WTC11 (cell line): ENCODE data around the gene LHX3. TPM values are rescaled to one million over a fixed set of nuclear protein-coding genes. Genes with fewer than 3 reads are reported as not detected.

Experiments
- ATAC-seq: fragments of 200-7000 bp; cut with Tn5 transposase; 2 replicates; pipeline ENCODE4 v1.10.0; 2021; ENCODE audit warnings: mild to moderate bottlenecking, moderate library complexity
- CTCF ChIA-PET: fragments of 300-600 bp; sonication (Branson Sonifier 250); formaldehyde crosslinking; loops from one replicate; lab custom pipeline; 2021; ENCODE audit warnings: antibody characterized with exemption; lab: Charles Lee
- POLR2A ChIA-PET: fragments of 350-600 bp; sonication (Branson Sonifier 250); formaldehyde crosslinking; loops from one replicate; lab custom pipeline; 2021; ENCODE audit warnings: antibody characterized with exemption; lab: Charles Lee
- DNase-seq: peaks from one replicate; pipeline ENCODE4 v3.0.0; 2021; ENCODE audit warnings: low spot score
- H3K27ac Mint-ChIP-seq: 2 replicates; pipeline ENCODE4 v1.8.0; 2021; ENCODE audit warnings: mixed read lengths
- H3K27me3 Mint-ChIP-seq: 2 replicates; pipeline ENCODE4 v1.8.0; 2021; ENCODE audit warnings: low read depth, mild to moderate bottlenecking, moderate library complexity, mixed read lengths
- H3K36me3 Mint-ChIP-seq: 2 replicates; pipeline ENCODE4 v1.8.0; 2021; ENCODE audit warnings: mixed read lengths
- H3K4me1 Mint-ChIP-seq: 2 replicates; pipeline ENCODE4 v1.8.0; 2022; ENCODE audit warnings: mixed read lengths
- H3K4me3 Mint-ChIP-seq: 2 replicates; pipeline ENCODE4 v1.8.0; 2021; ENCODE audit warnings: mild to moderate bottlenecking, moderate library complexity, mixed read lengths
- H3K9me3 Mint-ChIP-seq: 2 replicates; pipeline ENCODE4 v1.8.0; 2021; ENCODE audit warnings: mixed read lengths
- ATF1 ChIP-seq: sonication (generic); formaldehyde crosslinking; IDR thresholded peaks from 2 replicates; pipeline ENCODE4 v1.8.1; 2023; ENCODE audit warnings: mild to moderate bottlenecking, moderate library complexity, missing genetic modification reagents
- ATF3 ChIP-seq: sonication (generic); formaldehyde crosslinking; conservative IDR thresholded peaks from 2 replicates; pipeline ENCODE4 v1.8.1; 2022; ENCODE audit warnings: mild to moderate bottlenecking, missing genetic modification reagents
- CDX4 ChIP-seq: fragments of 250-450 bp; sonication (Bioruptor Pico); IDR thresholded peaks from 2 replicates; pipeline ENCODE4 v1.9.0; 2021; ENCODE audit warnings: moderate library complexity, mild to moderate bottlenecking, inconsistent platforms, borderline replicate concordance
- E2F1 ChIP-seq: sonication (generic); formaldehyde crosslinking; IDR thresholded peaks from 2 replicates; pipeline ENCODE4 v1.8.0; 2022; ENCODE audit warnings: mild to moderate bottlenecking, missing genetic modification reagents
- EMX1 ChIP-seq: fragments of 250-450 bp; sonication (Bioruptor Pico); IDR thresholded peaks from 2 replicates; pipeline ENCODE4 v1.8.0; 2021; ENCODE audit warnings: mild to moderate bottlenecking
- ERG ChIP-seq: fragments of 250-450 bp; sonication (Bioruptor Pico); IDR thresholded peaks from 2 replicates; pipeline ENCODE4 v1.8.0; 2021; ENCODE audit warnings: mild to moderate bottlenecking
- ESRRA ChIP-seq: sonication (generic); formaldehyde crosslinking; IDR thresholded peaks from 2 replicates; pipeline ENCODE4 v1.8.1; 2022; ENCODE audit warnings: mild to moderate bottlenecking, missing genetic modification reagents, borderline replicate concordance
- FOXJ3 ChIP-seq: sonication (generic); formaldehyde crosslinking; IDR thresholded peaks from 2 replicates; pipeline ENCODE4 v1.9.0; 2021; ENCODE audit warnings: missing genetic modification reagents, mild to moderate bottlenecking, borderline replicate concordance
- FOXP1 ChIP-seq: sonication (generic); formaldehyde crosslinking; IDR thresholded peaks from 2 replicates; pipeline ENCODE4 v1.8.0; 2022; ENCODE audit warnings: missing genetic modification reagents, mild to moderate bottlenecking, moderate library complexity, borderline replicate concordance
- GABPB1 ChIP-seq: sonication (generic); formaldehyde crosslinking; IDR thresholded peaks from 2 replicates; pipeline ENCODE4 v1.8.1; 2023; ENCODE audit warnings: mild to moderate bottlenecking, missing genetic modification reagents
- IRF1 ChIP-seq: sonication (generic); formaldehyde crosslinking; IDR thresholded peaks from 2 replicates; pipeline ENCODE4 v1.8.0; 2023; ENCODE audit warnings: missing genetic modification reagents
- MLX ChIP-seq: sonication (generic); formaldehyde crosslinking; IDR thresholded peaks from 2 replicates; pipeline ENCODE4 v1.8.1; 2023; ENCODE audit warnings: mild to moderate bottlenecking, missing genetic modification reagents, moderate library complexity
- MYBL2 ChIP-seq: sonication (generic); formaldehyde crosslinking; IDR thresholded peaks from 2 replicates; pipeline ENCODE4 v1.8.1; 2023; ENCODE audit warnings: mild to moderate bottlenecking, moderate library complexity, missing genetic modification reagents
- NR2C2 ChIP-seq: sonication (generic); formaldehyde crosslinking; IDR thresholded peaks from 2 replicates; pipeline ENCODE4 v1.8.0; 2022; ENCODE audit warnings: mild to moderate bottlenecking, missing genetic modification reagents
- SP1 ChIP-seq: sonication (generic); formaldehyde crosslinking; conservative IDR thresholded peaks from 2 replicates; pipeline ENCODE4 v1.8.1; 2022; ENCODE audit warnings: missing genetic modification reagents
- STAT6 ChIP-seq: sonication (generic); formaldehyde crosslinking; conservative IDR thresholded peaks from 2 replicates; pipeline ENCODE4 v1.8.1; 2023; ENCODE audit warnings: mild to moderate bottlenecking, low read depth, missing genetic modification reagents, moderate library complexity
- TEAD4 ChIP-seq: sonication (generic); formaldehyde crosslinking; IDR thresholded peaks from 2 replicates; pipeline ENCODE4 v1.8.0; 2022; ENCODE audit warnings: mild to moderate bottlenecking, missing genetic modification reagents
- ZNF232 ChIP-seq: sonication (generic); formaldehyde crosslinking; IDR thresholded peaks from 2 replicates; pipeline ENCODE4 v1.8.0; 2022; ENCODE audit warnings: mild to moderate bottlenecking, missing genetic modification reagents
- ZNF671 ChIP-seq: fragments of 250-450 bp; sonication (Bioruptor Pico); IDR thresholded peaks from 2 replicates; pipeline ENCODE4 v1.8.0; 2021; ENCODE audit warnings: mild to moderate bottlenecking
- total RNA-seq: library from RNA; stranded (reverse); gene quantifications from 3 replicates; pipeline ENCODE4 v1.2.3, GENCODE V29; 2021

LHX3 gene
- total RNA-seq, 1 experiment from 2014 or later = not detected

GRCh38 chr9:136197930-136198604 lies 6.9 kb downstream of the LHX3 start (continued):
- no peak for TF ChIP-seq CDX4 (CRISPR knock-in tag)
- TF ChIP-seq FOXP1 (CRISPR knock-in tag) = no peak
- no peak for TF ChIP-seq FOXJ3 (CRISPR knock-in tag)
- TF ChIP-seq EMX1 (CRISPR knock-in tag) = no peak
- no peak for TF ChIP-seq ZNF671 (CRISPR knock-in tag)

- POLR2A ChIA-PET = no interaction called here
- peaks cover 95% of the 10 kb centered on the region for H3K27me3 Mint-ChIP-seq
- ATAC-seq = no peak
- TF ChIP-seq GABPB1 (CRISPR knock-in tag) = no peak
- TF ChIP-seq ZNF232 (CRISPR knock-in tag) = no peak
- TF ChIP-seq ERG (CRISPR knock-in tag) = no peak
- TF ChIP-seq, all 79 proteins: peak for 0
- no peak overlapping the region for H3K27ac Mint-ChIP-seq
- no peak overlapping the region; the same call in 1 of the 2 replicates for H3K4me3 Mint-ChIP-seq
- no peaks in the 10 kb centered on the region for H3K9me3 Mint-ChIP-seq
- DNase-seq = no peak
- CTCF ChIA-PET = interaction anchor here (0.5 to 3.0 kb wide), 14 partner anchors 9 to 229 kb away, joined by 3 to 13 read pairs (median 4); partner anchors contain the start of genes DNLZ and LHX3
- peaks cover 22% of the 10 kb centered on the region for H3K4me1 Mint-ChIP-seq
- H3K36me3 Mint-ChIP-seq = no peaks in the 10 kb centered on the region
Observed at GRCh38 chr9:136197084-136197875, 7.6 kb downstream of the LHX3 start.

GRCh38 chr9:136196404-136197083 lies 8.4 kb downstream of the LHX3 start:
- no peak for TF ChIP-seq MYBL2 (CRISPR knock-in tag)
- no peak for TF ChIP-seq IRF1 (CRISPR knock-in tag)
- no peak for TF ChIP-seq STAT6
- TF ChIP-seq SP1 (CRISPR knock-in tag) = no peak
- no peak for TF ChIP-seq E2F1 (CRISPR knock-in tag)
- no peak for TF ChIP-seq ATF1
- no peak for TF ChIP-seq EMX1 (CRISPR knock-in tag)
- no peak for TF ChIP-seq NR2C2 (CRISPR knock-in tag)
- no peak for TF ChIP-seq MLX
- no peak for TF ChIP-seq TEAD4
- no peak for TF ChIP-seq FOXJ3 (CRISPR knock-in tag)
- TF ChIP-seq ESRRA = no peak
- TF ChIP-seq ERG (CRISPR knock-in tag) = no peak
- TF ChIP-seq ATF3 (CRISPR knock-in tag) = no peak
- TF ChIP-seq, all 79 proteins: peak for 0
- H3K36me3 Mint-ChIP-seq = no peaks in the 10 kb centered on the region
- ChIA-PET CTCF (interaction anchor here (0.5 to 3.0 kb wide), 14 partner anchors 9 to 229 kb away, joined by 3 to 13 read pairs (median 4); partner anchors contain the start of genes DNLZ and LHX3), POLR2A (no interaction called here)
- DNase-seq = no peak
- no peak overlapping the region for H3K27ac Mint-ChIP-seq
- H3K9me3 Mint-ChIP-seq = no peaks in the 10 kb centered on the region
- ATAC-seq = 0 out of 2 replicates have a peak, but pooled peaks have one; percentile 5
- H3K4me3 Mint-ChIP-seq = peak overlapping the region; percentile 58
- H3K4me1 Mint-ChIP-seq = peaks cover 22% of the 10 kb centered on the region
- H3K27me3 Mint-ChIP-seq = peaks cover 97% of the 10 kb centered on the region
